Measurements from ENCODE around the gene PDK3.

Gene PDK3

GRCh38 chrX:24426340-24426913, 38.7 kb upstream of the PDK3 start:
- Histone ChIP-seq H3K4me3 (replicated peaks; ENCODE audit: low read depth, low read length) (no peak overlapping the region), H3K36me3 (ENCODE audit: control insufficient read depth, insufficient read depth, low read length) (no peaks in the 10 kb centered on the region), H3K27me3 (replicated peaks; ENCODE audit: control insufficient read depth, insufficient read depth, low read length) (no peaks in the 10 kb centered on the region)
- DNase-seq (ENCODE audit: extremely low read depth, insufficient read length), result no peak
- TF ChIP-seq CTCF (IDR thresholded peaks at IDR 0.05; ENCODE audit: insufficient read depth, low read length, poor library complexity, severe bottlenecking), result no peak

- TF ChIP-seq CTCF (IDR thresholded peaks at IDR 0.05; ENCODE audit: insufficient read depth, low read length, poor library complexity, severe bottlenecking), result no peak
- Histone ChIP-seq H3K4me3 (replicated peaks; ENCODE audit: low read depth, low read length) (no peak overlapping the region), H3K27me3 (replicated peaks; ENCODE audit: control insufficient read depth, insufficient read depth, low read length) (no peaks in the 10 kb centered on the region), H3K36me3 (ENCODE audit: control insufficient read depth, insufficient read depth, low read length) (no peaks in the 10 kb centered on the region)
- no peak for DNase-seq (ENCODE audit: extremely low read depth, insufficient read length)
Observed at GRCh38 chrX:24426921-24427746, 38.0 kb upstream of the PDK3 start.

- H3K27me3 ChIP-seq (replicated peaks; ENCODE audit: control insufficient read depth, insufficient read depth, low read length), result no peaks in the 10 kb centered on the region
- DNase-seq (ENCODE audit: extremely low read depth, insufficient read length), result no peak
- H3K36me3 ChIP-seq (ENCODE audit: control insufficient read depth, insufficient read depth, low read length), result no peaks in the 10 kb centered on the region
- H3K4me3 ChIP-seq (replicated peaks; ENCODE audit: low read depth, low read length), result no peak overlapping the region
- no peak for TF ChIP-seq CTCF (IDR thresholded peaks at IDR 0.05; ENCODE audit: insufficient read depth, low read length, poor library complexity, severe bottlenecking)
Observed at GRCh38 chrX:24427747-24428019, 37.4 kb upstream of the PDK3 start.

GRCh38 chrX:24428516-24428915, 36.6 kb upstream of the PDK3 start:
- no peak overlapping the region for H3K4me3 ChIP-seq (replicated peaks; ENCODE audit: low read depth, low read length)
- H3K36me3 ChIP-seq (ENCODE audit: control insufficient read depth, insufficient read depth, low read length), result no peaks in the 10 kb centered on the region
- DNase-seq (ENCODE audit: extremely low read depth, insufficient read length), result no peak
- no peaks in the 10 kb centered on the region for H3K27me3 ChIP-seq (replicated peaks; ENCODE audit: control insufficient read depth, insufficient read depth, low read length)
- TF ChIP-seq CTCF (IDR thresholded peaks at IDR 0.05; ENCODE audit: insufficient read depth, low read length, poor library complexity, severe bottlenecking), result no peak

GRCh38 chrX:24435060-24435459, 30.0 kb upstream of the PDK3 start:
- Histone ChIP-seq H3K4me3 (replicated peaks; ENCODE audit: low read depth, low read length) (no peak overlapping the region), H3K27me3 (replicated peaks; ENCODE audit: control insufficient read depth, insufficient read depth, low read length) (no peaks in the 10 kb centered on the region), H3K36me3 (ENCODE audit: control insufficient read depth, insufficient read depth, low read length) (no peaks in the 10 kb centered on the region)
- no peak for TF ChIP-seq CTCF (IDR thresholded peaks at IDR 0.05; ENCODE audit: insufficient read depth, low read length, poor library complexity, severe bottlenecking)
- no peak for DNase-seq (ENCODE audit: extremely low read depth, insufficient read length)
